Stimulated activated CD4-positive, alpha-beta T cell treated with anti-CD3 and anti-CD28 coated beads, Interleukin-12 subunit alpha, Interleukin-12 subunit beta, amount 100 ng/mL, for 48 hours (primary cell): Measurements from ENCODE around the gene GSTO2.
"Not testable (repeated sequence)": the region's sequence is repeated elsewhere in the genome, so short reads cannot be mapped to it uniquely, and the experiment has no call there.

ENCODE experiments used
- DNase-seq, 3 donors: peaks; one replicate each; pipeline ENCODE4 v3.0.0-alpha.2; 2020; ENCODE audit warnings: low read depth in 2 of 3, low spot score in 1 of 3

GSTO2 gene

DNA sequence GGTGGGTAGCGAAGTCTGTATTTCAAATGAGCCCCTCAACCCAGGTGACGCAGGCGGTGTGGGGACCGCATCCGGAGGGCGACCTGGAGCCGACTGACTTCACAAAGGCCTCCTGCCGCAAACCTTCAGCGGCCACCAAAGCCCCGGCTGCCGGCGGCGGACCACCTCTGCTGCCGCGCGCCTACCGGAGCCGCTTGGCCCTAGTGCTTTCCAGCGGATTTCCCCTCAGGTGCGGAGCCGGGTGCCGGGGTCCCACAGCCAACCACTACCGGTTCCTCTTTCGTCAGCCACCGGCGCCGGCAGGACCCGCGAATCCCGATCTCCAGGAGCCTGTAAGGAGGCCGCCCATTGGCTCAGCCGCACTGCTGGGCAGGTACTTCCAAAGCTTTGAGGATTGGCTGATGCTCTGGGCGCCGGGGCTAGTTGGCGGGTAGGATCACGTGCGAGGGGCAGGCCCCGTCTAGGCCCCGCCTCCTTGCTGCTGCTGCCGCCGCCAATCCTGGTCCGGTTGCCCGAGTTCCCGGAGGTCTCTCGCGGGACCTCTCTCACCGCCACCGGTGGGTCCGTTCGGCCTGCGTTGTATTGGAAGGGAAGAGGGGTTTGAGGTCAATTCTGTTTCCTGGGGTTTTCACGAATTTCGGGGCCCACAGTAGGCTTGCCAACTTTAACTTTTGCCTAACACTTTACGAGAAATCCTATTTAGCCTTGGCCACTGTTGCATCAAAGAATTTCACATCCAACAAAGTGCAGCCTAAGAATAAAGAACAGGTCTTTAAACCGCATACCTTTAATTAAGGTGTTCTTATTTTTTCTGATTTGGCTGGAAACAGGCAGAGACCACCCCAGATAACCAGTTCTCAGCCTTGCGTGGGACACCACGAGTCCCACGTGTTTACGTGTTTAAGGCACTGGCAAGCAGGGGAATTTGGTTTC is at the start of gene GSTO2:
Gene GSTO2, plus strand, starts transcription at position 472 of the 933 bp plus-strand sequence. CDS start 5,732 bp downstream, outside the sequence.
- peak; percentile 89 to 98 (median 98) for DNase-seq

DNA sequence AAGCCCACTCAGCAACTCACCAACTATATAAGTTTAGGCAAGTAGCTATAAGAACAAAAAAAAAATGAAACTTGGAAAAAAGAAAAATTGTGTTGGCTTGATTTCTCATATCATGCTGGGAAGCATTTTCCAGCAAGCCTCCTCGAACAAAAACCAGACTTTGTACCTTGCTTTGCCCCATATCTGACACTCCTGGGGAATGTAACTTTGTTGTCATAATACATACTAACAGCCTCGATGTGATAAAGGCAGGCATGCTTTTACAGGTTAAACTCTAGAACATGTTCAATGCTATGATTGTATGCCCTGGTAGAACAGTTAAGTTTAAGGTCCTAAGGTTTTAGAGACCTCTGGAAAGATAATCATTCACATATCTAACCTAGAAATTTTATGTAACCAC is 48.5 kb upstream of the GSTO2 start:
- DNase-seq, result no peak

DNA sequence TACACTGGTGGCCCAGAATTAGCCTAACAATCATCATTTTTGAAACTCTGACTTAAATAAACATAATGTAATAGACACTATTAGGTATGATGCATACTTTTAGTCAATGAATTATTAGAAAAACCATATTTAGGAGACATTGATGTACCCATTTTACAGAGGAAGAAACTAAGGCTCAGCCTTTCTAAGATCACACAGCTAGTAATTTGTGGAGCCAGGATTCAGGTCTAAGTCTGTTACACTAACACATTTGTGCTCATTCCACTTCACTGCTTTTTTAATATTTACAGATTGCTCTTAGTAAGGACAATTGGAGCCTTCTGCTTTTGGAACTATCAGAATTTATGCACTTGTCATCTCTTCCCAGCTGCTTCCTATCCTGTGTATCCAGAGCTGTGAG is 45.7 kb upstream of the GSTO2 start:
- no peak for DNase-seq

DNA sequence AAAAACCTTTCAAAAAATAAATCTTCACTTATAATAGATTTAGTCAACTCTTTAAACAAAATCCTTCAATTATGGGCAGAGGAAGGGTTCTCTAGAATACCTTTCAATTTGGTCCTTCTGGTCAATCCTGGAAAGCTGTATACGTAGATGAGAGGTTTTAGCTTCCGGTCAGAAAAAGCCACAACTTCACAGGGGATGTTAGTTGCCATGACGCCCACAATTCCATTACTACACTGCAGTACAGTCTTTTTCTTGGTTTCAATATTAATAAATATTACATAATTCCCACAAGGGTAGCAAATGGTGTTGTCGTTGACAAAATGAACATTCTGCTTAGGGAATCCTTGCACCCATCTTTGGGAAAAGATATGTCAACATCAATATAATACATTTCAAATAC is 38.5 kb upstream of the GSTO2 start:
- DNase-seq, result no peak

DNA sequence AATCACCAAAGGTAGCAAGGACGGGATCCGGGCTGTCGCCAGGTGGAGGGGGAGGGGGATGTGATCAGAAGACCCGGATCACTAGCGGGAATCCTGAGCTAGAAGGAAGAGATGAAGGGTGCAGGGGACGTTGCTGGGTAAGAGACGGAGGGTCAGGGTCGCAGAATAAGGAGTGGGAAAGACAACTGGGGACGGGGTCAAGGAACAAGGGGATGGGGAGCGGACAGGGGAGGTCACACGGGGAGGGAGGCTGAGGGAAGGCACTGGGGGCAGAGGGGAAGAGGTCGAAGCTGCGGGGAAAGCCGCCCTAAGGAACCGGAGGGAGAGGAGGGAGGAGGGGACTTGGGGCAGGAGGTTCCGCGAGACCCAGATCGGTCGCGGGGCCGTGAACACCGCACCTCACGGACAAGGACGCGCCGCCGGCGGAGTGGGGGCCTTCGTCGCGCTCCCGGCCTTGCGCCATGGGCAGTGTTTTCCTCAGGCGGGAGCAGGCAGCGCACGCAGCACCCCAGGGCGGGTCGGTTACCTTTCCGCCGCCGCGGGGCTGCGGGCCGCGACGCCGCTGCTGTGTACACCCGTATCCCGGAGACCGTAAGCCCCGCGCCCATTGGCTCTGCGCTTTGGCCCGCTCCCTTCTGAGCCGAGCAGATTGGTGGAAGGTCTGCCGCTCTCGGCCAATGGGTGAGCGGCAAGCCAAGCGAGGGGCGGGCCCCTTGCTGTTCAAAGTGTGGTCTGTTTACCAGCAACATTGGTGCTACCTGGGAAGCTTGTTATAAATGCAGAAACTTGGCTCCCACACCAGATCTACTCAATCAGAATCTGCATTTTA is 37.0 kb upstream of the GSTO2 start, which contains the start of gene CFAP43:
Gene CFAP43, minus strand, starts transcription at position 581 of the 829 bp plus-strand sequence. Its CDS starts 118 bp downstream, at position 463.
- peak; percentile 98 to 99 (median 99) for DNase-seq

DNA sequence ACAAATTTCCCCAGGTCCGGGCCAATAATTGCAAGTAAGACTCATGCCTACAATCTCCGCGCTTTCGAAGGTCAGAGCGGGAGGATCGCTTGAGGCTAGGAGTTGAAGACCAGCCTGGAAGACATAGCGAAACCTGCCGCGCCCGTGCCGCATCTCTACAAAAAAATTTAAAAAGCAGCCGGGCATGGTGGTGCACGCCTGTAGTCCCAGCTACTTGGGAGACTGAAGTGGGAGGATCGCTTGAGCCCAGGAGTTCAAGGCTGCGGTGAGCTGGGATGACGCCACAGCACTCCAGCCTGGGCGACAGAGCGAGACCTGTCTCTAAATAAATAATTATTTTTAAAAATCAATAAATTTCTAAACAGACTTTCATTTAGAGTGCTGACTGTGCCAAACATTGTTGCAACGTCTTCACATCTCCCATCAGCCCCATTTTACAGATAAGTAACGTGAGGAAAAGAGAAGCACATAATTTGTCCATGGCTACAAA is 36.3 kb upstream of the GSTO2 start:
- DNase-seq, result no peak

DNA sequence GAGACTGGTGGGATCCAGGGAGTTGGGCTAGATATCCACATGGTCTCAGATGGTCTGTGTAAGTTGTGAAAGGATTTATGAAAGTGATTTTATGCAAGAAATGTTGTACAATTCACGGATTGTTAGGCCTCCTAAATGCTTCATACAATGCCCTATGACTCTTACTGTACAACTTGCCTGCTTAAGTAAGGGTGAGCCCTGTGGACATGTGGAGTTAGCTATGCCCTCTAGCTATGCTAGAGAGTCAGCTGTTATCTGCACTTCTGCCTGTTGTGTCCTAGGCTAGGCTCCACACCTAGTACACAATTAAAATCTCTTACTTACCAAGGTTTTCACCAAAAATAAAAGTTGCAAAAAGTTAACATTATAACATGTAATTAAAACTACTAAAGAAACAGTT is 35.2 kb upstream of the GSTO2 start:
- DNase-seq, result no peak

DNA sequence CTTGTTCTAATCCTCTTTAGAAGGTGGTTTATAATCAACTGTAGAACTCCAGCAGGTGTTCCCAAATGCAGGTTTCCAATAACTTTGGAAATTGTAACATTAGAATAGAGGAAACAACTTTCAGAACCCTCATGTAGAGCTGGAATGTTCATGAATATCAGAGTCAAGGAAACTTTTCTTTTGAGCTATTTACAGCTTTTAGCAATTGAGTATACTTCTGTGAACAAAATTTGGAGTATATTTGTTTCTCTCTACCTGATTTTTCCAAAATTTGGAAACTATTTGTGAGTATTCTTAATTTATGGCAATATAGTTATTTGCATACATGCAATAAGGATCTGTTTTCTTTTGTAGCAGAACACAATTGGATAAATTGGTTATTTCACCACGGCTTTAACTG is 34.0 kb upstream of the GSTO2 start:
- no peak for DNase-seq

DNA sequence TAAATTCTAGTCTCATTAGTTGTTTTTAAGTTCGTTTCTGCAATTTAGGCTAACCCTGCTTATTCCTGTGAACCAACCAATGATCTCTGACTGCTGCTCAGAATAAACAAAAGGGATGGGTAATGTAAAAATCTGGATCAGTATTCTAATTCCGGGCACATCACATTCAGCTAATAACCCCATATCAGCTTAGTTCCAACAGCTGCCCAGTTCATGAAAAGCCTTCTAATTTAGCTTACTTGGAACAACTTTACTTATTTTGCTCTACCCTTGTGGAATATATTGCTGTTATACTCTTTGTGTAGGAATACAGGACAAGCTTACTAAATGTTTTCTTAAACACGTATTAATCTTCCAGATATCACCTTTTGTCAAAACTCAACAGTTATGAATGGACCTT is 33.2 kb upstream of the GSTO2 start:
- DNase-seq, result no peak

DNA sequence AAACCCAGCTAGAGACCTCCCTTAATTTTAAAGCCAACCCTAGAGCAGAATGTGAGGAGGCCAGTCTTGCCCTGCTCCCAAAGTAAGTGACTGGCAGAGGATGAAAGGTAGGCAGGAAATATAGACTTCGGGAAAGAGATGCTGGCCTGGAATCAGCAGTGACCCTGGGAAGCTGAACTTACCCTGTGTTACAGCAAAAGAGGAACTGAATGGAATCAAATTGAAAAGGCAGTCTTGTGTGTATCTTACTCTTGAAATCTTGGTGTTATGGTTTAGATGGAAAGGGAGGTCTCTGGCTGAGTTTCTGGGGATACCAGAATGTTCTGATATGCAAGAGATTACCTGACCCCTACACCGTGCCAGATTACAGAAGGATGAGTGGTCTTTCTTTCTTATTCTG is 28.9 kb upstream of the GSTO2 start:
- no peak for DNase-seq

DNA sequence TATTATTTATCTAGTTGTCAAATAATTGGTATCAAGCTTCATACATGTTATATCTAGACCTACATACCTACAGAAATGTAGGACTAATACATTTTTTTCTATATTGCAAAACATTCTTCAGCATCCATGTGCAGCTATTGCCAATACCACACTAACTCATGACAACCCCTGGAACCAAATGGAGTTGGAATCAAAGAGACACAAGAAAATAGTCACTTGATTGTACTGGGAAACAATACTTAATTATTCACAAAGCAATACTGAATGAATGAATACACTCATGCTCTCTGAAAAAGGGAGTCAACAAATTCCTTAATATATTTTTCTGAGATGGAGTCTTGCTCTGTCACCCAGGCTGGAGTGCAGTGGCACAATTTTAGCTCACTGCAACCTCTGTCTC is 26.4 kb upstream of the GSTO2 start:
- no peak for DNase-seq

DNA sequence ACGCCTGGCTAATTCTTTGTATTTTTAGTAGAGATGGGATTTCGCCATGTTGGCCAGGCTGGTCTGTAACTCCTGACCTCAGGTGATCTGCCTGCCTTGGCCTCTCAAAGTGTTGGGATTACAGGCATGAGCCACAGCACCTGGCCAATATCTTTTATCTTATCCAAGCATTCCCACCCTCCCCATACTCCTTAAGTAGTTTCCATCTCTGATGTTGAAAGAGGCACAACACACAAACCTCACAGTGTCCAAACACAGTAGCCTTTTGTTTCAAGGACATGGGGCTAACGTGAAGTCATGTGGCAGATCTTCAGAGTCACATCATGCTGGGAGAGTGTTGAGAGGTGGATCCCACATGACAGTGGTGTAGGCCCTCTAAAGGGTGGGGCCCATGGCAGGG is 26.0 kb upstream of the GSTO2 start:
- not testable (repeated sequence) for DNase-seq

DNA sequence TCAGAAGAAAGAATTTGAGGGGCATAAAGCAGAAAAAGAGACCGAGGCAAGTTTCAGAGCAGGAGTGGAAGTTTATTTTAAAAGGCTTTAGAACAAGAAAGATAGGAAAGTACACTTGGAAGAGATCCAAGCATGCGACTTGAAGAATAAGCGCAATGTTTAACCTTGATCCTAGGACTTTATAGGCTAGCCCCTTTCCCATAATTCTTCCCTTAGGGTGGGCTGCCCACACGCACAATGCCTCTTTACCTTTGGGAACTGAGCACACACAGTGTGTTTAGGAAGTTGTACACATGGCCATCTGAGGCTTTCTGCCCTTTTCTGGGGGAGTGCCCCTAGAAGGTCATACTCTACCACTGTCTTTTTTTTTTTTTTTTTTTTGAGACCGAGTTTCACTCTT is 25.5 kb upstream of the GSTO2 start:
- no peak for DNase-seq

DNA sequence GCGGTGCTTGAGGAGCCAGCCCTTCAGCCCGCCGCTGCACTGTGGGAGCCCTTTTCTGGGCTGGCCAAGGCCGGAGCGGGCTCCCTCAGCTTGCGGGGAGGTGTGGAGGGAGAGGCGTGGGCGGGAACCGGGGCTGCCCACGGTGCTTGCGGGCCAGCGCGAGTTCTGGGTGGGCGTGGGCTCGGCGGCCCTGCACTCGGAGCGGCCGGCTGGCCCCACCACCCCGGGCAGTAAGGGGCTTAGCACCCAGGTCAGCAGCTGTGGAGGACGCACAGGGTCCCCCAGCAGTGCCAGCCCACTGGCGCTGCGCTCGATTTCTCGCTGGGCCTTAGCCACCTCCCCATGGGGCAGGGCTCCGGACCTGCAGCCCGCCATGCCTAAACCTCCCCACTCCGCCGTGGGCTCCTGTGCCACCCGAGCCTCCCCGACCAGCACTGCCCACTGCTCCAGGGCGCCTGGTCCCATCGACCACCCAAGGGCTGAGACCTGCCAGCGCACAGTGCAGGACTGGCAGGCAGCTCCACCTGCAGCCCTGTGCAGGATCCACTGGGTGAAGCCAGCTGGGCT is 23.8 kb upstream of the GSTO2 start:
- DNase-seq, result no peak

DNA sequence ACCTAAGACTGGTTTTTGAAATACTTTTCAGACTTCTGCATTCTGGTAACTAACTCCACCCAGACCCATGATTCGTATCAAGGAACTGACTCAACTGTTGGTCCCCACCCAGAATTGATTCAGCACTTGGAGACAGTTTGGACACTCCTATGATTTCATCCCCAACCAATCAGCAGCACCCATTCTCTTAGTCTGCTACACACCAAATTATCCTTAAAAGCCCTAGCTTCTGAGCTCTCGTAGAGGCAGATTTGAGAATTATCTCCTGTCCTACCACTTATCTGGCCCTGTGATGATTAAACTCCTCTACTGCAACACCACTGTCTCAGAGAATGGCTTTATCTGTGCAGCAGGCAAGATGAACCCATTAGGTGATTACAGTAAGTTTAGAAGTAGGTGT is 22.0 kb upstream of the GSTO2 start:
- DNase-seq, result no peak

DNA sequence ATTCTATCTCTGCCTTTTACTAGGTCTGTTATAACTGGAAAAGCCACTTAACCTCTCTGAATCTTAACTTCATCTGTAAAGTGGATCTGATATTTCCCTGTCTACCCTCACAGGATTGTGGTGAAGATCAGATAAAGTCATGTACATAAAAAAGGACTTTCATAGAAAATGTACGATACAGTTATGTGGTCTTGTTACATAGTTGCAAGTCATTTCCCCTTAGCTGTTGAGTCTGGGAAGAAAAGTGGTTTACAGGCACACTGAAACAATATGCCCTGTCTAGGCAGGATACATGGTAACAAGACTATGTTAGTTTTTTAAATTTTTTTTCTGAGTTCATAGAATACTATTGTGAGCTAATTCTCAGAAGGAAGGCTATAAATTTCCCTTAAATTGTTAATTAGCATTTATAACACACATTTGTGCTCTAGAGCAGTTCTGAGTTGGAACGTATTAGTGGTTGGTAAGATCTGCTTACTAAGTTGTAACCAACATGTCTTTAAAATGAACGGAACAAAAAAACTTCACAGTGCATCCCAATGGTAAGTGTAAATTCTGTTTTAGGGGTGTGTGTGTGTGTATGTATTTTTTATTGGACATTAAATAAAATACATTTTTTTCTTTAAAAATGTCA is 21.4 kb upstream of the GSTO2 start:
- DNase-seq, result no peak

DNA sequence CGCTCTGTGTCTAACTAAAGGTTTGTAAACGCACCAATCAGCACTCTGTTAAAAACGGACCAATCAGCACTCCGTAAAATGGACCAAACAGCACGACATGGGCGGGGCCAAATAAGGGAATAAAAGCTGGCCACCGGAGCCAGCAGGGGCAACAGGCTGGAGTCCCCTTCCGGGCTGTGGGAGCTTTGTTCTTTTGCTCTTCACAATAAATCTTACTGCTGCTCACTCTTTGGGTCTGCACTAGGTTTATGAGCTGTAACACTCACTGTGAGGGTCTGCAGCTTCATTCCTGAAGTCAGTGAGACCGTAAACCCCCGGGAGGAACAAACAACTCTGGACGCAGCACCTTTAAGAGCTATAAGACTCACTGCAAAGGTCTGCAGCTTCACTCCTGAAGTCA is 20.1 kb upstream of the GSTO2 start:
- DNase-seq, result not testable (repeated sequence)

DNA sequence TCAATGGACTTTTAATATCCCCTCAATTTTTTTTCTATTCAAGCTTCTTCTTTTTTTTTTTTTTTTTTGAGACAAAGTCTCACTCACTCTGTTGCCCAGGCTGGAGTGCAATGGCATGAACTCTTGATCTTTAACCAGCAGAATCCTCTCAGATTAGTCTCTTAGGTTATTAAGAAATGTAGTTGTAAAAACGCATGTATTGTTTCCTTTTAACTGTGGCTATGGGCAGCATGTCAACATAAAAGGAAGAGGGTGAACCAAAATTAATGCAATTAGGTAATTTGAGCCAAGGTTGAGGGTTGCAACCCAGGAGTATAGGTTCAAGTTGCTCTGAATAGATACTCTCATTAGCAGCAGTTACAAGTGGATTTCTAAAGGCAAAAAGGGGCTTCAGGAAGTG is 18.6 kb upstream of the GSTO2 start:
- no peak for DNase-seq

DNA sequence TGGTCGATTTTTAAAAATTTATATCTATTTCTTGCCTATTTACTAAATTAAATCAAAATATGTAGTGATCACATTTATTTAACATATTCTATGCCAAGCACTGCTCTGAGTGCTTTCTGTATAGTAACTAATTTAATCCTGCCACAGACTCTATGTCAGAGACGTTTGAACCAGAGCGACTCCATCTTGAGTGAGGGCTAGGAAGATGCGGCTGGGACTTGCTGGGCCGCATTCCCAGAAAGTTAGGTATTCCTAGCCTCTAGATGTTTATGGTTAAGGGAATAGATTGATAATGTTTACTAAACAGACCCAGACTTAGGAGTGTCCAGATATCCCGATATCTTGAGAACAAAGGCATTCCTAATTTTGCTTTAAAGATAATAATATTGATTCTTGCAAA is 17.5 kb upstream of the GSTO2 start:
- no peak for DNase-seq

DNA sequence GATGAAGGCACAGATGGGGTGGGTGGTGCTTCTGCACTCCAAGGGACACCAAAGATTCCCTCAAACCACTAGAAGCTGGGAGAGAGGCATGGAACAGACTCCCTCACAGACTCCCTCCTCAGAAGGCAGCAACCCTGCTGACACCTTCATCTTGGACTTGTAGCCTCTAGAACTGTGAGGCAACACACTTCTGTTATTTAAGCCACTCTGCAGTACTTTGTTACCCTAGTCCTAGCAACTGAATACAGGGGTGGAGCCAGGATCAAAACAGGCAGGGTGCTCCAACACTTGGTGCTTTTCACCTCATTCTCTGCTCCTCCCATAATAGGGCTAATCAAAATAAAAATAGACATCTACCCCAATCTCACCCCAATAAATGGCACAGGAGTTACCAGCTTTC is 16.6 kb upstream of the GSTO2 start:
- no peak for DNase-seq

DNA sequence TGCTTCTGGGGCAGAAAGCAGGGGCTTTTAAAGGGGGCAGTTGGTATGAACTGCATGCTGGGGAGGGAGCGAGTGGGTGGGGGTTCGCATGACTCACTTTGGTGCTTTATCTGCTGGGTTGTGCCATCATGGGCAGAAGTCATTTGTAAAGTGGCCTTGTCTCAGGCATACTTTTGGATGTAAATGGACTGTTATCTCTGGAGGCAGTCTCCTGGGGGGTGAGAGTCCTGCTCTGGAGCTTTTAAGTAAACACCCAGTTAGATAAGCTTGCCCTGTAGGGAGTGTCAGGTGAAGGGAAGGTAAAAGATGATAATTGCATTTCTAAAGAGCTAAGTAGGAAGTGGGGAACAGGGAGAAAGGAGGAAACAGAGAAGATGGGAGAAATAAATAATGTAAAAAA is 15.9 kb upstream of the GSTO2 start:
- DNase-seq, result no peak
